A549 (cell line): Measurements from ENCODE around the gene PCSK7. TPM values are rescaled to one million over a fixed set of nuclear protein-coding genes. Genes with fewer than 3 reads are reported as not detected.

Experiments
- ATAC-seq, 2 experiments: fragments of 200-7000 bp in 1 of 2; fragments of >200 bp in 1 of 2; cut with Nextera tagmentation in 1 of 2; cut with Tn5 transposase in 1 of 2; 3 replicates each; pipeline versions ENCODE4 v1.8.0 to v1.9.1; 2018 to 2020; ENCODE audit warnings: mild to moderate bottlenecking in 1 of 2, moderate library complexity in 1 of 2
- CTCF ChIA-PET: fragments of 300-600 bp; sonication (Branson Sonifier 250); formaldehyde crosslinking; extraction: SDS; loops from one replicate; lab custom pipeline; 2021; ENCODE audit warnings: antibody characterized with exemption, inconsistent platforms; lab: Yijun Ruan, JAX
- POLR2A ChIA-PET: fragments of 350-600 bp; formaldehyde crosslinking; extraction: SDS; loops from one replicate; lab custom pipeline; 2021; ENCODE audit warnings: antibody characterized with exemption, inconsistent platforms; lab: Yijun Ruan, JAX
- DNase-seq, 2 experiments: peaks; one replicate each; pipeline versions ENCODE4 v3.0.0 to v3.0.0-alpha.2; 2011 to 2016; ENCODE audit warnings: low read depth in 1 of 2, low spot score in 1 of 2
- FAIRE-seq: peaks from 2 replicates; lab custom pipeline; 2011; peaks lifted over from hg19 to GRCh38; lab: Jason Lieb, UNC
- H3K27ac ChIP-seq, 2 experiments: fragments of >200 bp; sonication (Bioruptor Twin); formaldehyde crosslinking; 3 replicates each; pipeline ENCODE4 v1.5.1; 2016 to 2017
- H3K4me1 ChIP-seq: fragments of >200 bp; sonication (Bioruptor Twin); formaldehyde crosslinking; 3 replicates; pipeline ENCODE4 v1.6.1; 2016
- H3K4me2 ChIP-seq: fragments of >200 bp; sonication (Bioruptor Twin); formaldehyde crosslinking; 3 replicates; pipeline ENCODE4 v1.6.1; 2016
- H3K4me3 ChIP-seq: fragments of >200 bp; sonication (Bioruptor Twin); formaldehyde crosslinking; 3 replicates; pipeline ENCODE4 v1.5.1; 2016
- H3K9me3 ChIP-seq: fragments of >200 bp; sonication (Bioruptor Twin); formaldehyde crosslinking; 3 replicates; pipeline ENCODE4 v1.6.1; 2016
- BCL3 ChIP-seq: fragments of >200 bp; sonication (Bioruptor Twin); formaldehyde crosslinking; IDR thresholded peaks from 3 replicates; pipeline ENCODE4 v1.6.1; 2016
- CBX2 ChIP-seq: fragments of 200-600 bp; sonication (generic); IDR thresholded peaks from 2 replicates; pipeline ENCODE4 v1.6.1; 2016; ENCODE audit warnings: low read depth, mild to moderate bottlenecking, borderline replicate concordance
- CBX8 ChIP-seq: fragments of 200-600 bp; sonication (generic); IDR thresholded peaks from 2 replicates; pipeline ENCODE4 v1.6.1; 2016
- CHD2 ChIP-seq: fragments of 150-350 bp; IDR thresholded peaks from 2 replicates; pipeline ENCODE4 v1.6.1; 2014; ENCODE audit warnings: low read length; ENCODE audit not compliant: partially characterized antibody
- CHD4 ChIP-seq: fragments of 200-600 bp; sonication (generic); IDR thresholded peaks from 2 replicates; pipeline ENCODE4 v1.6.1; 2016; ENCODE audit warnings: antibody characterized with exemption, mild to moderate bottlenecking, borderline replicate concordance
- CTCF ChIP-seq: fragments of >200 bp; sonication (Bioruptor Twin); formaldehyde crosslinking; IDR thresholded peaks from 3 replicates; pipeline ENCODE4 v1.5.1; 2016
- EHF ChIP-seq: fragments of 250-450 bp; sonication (Bioruptor Pico); IDR thresholded peaks from 2 replicates; pipeline ENCODE4 v1.5.0; 2020; ENCODE audit warnings: mild to moderate bottlenecking
- FOXS1 ChIP-seq: fragments of 250-450 bp; sonication (Bioruptor Pico); IDR thresholded peaks from 2 replicates; pipeline ENCODE4 v1.5.0; 2020; ENCODE audit warnings: mild to moderate bottlenecking, moderate library complexity
- GATA3 ChIP-seq: IDR thresholded peaks from 2 replicates; pipeline ENCODE4 v1.6.1; 2012; ENCODE audit warnings: borderline replicate concordance
- HOXA7 ChIP-seq: fragments of 250-450 bp; sonication (Bioruptor Pico); IDR thresholded peaks from 2 replicates; pipeline ENCODE4 v1.5.0; 2020; ENCODE audit warnings: mild to moderate bottlenecking, moderate library complexity
- HOXB13 ChIP-seq: fragments of 250-450 bp; sonication (Bioruptor Pico); IDR thresholded peaks from 2 replicates; pipeline ENCODE4 v1.5.0; 2020; ENCODE audit warnings: low read depth, mild to moderate bottlenecking, moderate library complexity
- JUN ChIP-seq, 2 experiments: fragments of >200 bp; sonication (Bioruptor Twin); formaldehyde crosslinking; IDR thresholded peaks; 2 replicates in 1 of 2; 3 replicates in 1 of 2; pipeline ENCODE4 v1.6.1; 2016 to 2017
- JUNB ChIP-seq: fragments of >200 bp; sonication (Bioruptor Twin); formaldehyde crosslinking; IDR thresholded peaks from 2 replicates; pipeline ENCODE4 v1.6.1; 2016
- KDM1A ChIP-seq: fragments of 200-600 bp; sonication (generic); IDR thresholded peaks from 2 replicates; pipeline ENCODE4 v1.6.1; 2016; ENCODE audit warnings: low read depth, mild to moderate bottlenecking
- MAFK ChIP-seq: fragments of 450-650 bp; IDR thresholded peaks from 2 replicates; pipeline ENCODE4 v1.6.1; 2014; ENCODE audit not compliant: partially characterized antibody
- MAX ChIP-seq: IDR thresholded peaks from 2 replicates; pipeline ENCODE4 v1.6.1; 2012
- MAZ ChIP-seq: fragments of 150-350 bp; IDR thresholded peaks from 2 replicates; pipeline ENCODE4 v1.6.1; 2014; ENCODE audit warnings: antibody characterized with exemption, low read depth, low read length, borderline replicate concordance
- NPAS2 ChIP-seq: fragments of 250-450 bp; sonication (Bioruptor Pico); IDR thresholded peaks from 2 replicates; pipeline ENCODE4 v1.8.0; 2022; ENCODE audit warnings: mild to moderate bottlenecking, moderate library complexity, borderline replicate concordance
- PBX3 ChIP-seq: IDR thresholded peaks from 2 replicates; pipeline ENCODE4 v1.6.1; 2012
- PHF8 ChIP-seq: fragments of 200-600 bp; sonication (generic); IDR thresholded peaks from 2 replicates; pipeline ENCODE4 v1.6.1; 2016; ENCODE audit warnings: low read depth, mild to moderate bottlenecking, antibody characterized with exemption, moderate library complexity, borderline replicate concordance
- POLR2AphosphoS2 ChIP-seq: conservative IDR thresholded peaks from 2 replicates; pipeline ENCODE4 v1.6.1; 2012; ENCODE audit warnings: low read length, improper control_type of control experiment, inconsistent platforms
- RFX5 ChIP-seq: fragments of 450-650 bp; IDR thresholded peaks from 2 replicates; pipeline ENCODE4 v1.7.1; 2014; ENCODE audit warnings: antibody characterized with exemption, mild to moderate bottlenecking, moderate library complexity
- RNF2 ChIP-seq: fragments of 200-600 bp; sonication (generic); IDR thresholded peaks from 2 replicates; pipeline ENCODE4 v1.6.1; 2016; ENCODE audit warnings: low read depth, mild to moderate bottlenecking, antibody characterized with exemption, moderate library complexity, borderline replicate concordance
- SMC3 ChIP-seq: fragments of >200 bp; sonication (Bioruptor Twin); formaldehyde crosslinking; IDR thresholded peaks from 3 replicates; pipeline ENCODE4 v1.6.1; 2018; ENCODE audit warnings: inconsistent platforms
- SREBF2 ChIP-seq: fragments of 450-650 bp; IDR thresholded peaks from 2 replicates; pipeline ENCODE4 v1.6.1; 2014; ENCODE audit warnings: mild to moderate bottlenecking, moderate library complexity
- TP53 ChIP-seq: fragments of 250-450 bp; sonication (Bioruptor Pico); IDR thresholded peaks from 2 replicates; pipeline ENCODE4 v1.5.0; 2021; ENCODE audit warnings: mild to moderate bottlenecking, moderate library complexity
- ZFP36 ChIP-seq: fragments of 450-650 bp; IDR thresholded peaks from 2 replicates; pipeline ENCODE4 v1.6.1; 2014; ENCODE audit warnings: borderline replicate concordance; ENCODE audit not compliant: partially characterized antibody
- ZSCAN20 ChIP-seq: fragments of 250-450 bp; sonication (Bioruptor Pico); IDR thresholded peaks from 2 replicates; pipeline ENCODE4 v1.8.0; 2022; ENCODE audit warnings: mild to moderate bottlenecking, moderate library complexity
- WGBS: methylation state at CpG from one replicate; pipeline ENCODE4 v1.1.6; 2017; ENCODE audit errors: missing lambda C conversion rate; 5-methylcytosine and 5-hydroxymethylcytosine counted together
- polyA plus RNA-seq, 4 experiments: library from polyadenylated mRNA; depleted of rRNA in 3 of 4; stranded (reverse); fragments of >200 nt; fragmentation: RNase III in 1 of 4; extraction: RNeasy Plus Mini Kit Qiagen cat#74134 plus additional on column Dnase treatment in 1 of 4; gene quantifications; 2 replicates in 3 of 4; 3 replicates in 1 of 4; pipeline ENCODE4 v1.2.3, GENCODE V29; 2011 to 2017
- TF ChIP-seq, protein P1 (sequence below): fragments of >200 bp; sonication (Bioruptor Twin); formaldehyde crosslinking; IDR thresholded peaks from 2 replicates; pipeline ENCODE4 v1.6.1; 2016

The PCSK7 gene
- polyA plus RNA-seq, 2 of the 4 experiments (the other 2 are of a cell fraction), result 9.8 to 17.8 TPM

DNA sequence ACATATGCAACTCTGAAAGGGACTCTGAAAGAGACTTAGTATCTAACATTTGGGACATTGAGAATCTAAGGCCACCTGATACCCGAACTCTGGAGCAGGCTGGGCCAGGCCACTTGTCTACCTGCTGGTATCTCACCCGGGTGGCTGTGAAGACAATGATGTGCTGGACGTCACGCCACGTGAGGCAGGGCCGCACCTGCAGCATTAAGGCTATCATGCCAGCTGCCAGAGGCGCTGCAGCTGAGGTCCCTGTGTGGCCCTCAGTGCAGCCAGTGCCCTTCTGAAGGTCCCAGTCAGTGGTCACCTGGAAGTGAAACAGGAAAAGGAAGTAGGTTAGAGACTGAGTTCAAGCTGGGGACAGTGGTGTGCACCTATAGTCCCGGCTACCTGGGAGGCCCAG, 12.4 kb downstream of the PCSK7 start:
- TF ChIP-seq RFX5 (no peak), PHF8 (no peak), EHF (no peak), POLR2AphosphoS2 (no peak), ZFP36 (no peak), CTCF (no peak), FOXS1 (CRISPR knock-in tag) (no peak), HOXB13 (CRISPR knock-in tag) (no peak), ZSCAN20 (no peak), CBX8 (no peak), BCL3 (no peak), KDM1A (no peak), SMC3 (no peak), MAZ (no peak), SREBF2 (no peak), CHD4 (no peak), CBX2 (no peak)
- Histone ChIP-seq H3K4me1 (0 out of 3 replicates have a peak, but pooled peaks cover 4% of the 10 kb centered on the region), H3K4me3 (no peak overlapping the region), H3K4me2 (no peak overlapping the region), H3K9me3 (no peaks in the 10 kb centered on the region), H3K27ac (no peak overlapping the region)
- no peak for DNase-seq
- no peak for FAIRE-seq
- 61% methylated on average over 2 of the region's 8 CpGs for WGBS
- POLR2A ChIA-PET, result interaction anchor here (0.7 kb wide), 1 partner anchor 30 kb away, joined by 3 read pairs; no protein-coding TSS in a partner anchor
- CTCF ChIA-PET, result interaction anchor here (0.8 to 2.0 kb wide), 4 partner anchors 9 to 38 kb away, joined by 3 to 8 read pairs (median 3); partner anchors contain the start of gene PCSK7
- no peak for ATAC-seq

DNA sequence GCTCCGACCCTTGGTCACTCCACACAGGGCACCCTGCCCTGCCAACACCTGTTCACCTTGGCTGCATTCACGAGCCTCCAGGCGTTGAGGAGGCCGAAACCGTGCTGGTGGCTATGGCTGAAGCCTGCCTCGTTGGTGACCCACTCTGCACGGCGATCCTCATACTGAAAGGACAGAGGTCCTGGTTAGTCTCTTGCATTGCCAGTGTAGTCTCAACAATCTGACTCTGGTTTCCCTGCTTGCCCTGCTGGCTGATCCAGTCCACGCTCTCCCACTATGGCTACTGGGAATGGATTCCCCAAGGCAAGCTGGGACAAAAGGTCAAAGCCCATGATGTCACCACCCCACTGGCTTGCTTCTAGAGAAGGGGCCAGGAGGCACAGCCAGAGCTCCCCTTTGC, 12.9 kb downstream of the PCSK7 start:
- no peak overlapping the region for H3K4me3 ChIP-seq
- H3K9me3 ChIP-seq, result no peaks in the 10 kb centered on the region
- H3K4me2 ChIP-seq, result no peak overlapping the region
- ChIA-PET CTCF (interaction anchor here (1.0 to 2.7 kb wide), 4 partner anchors 8 to 15 kb away, joined by 3 to 18 read pairs (median 6); partner anchors contain the start of gene PCSK7), POLR2A (no interaction called here)
- H3K4me1 ChIP-seq, result 0 out of 3 replicates have a peak, but pooled peaks cover 4% of the 10 kb centered on the region
- H3K27ac ChIP-seq, result no peak overlapping the region
- DNase-seq, result no peak
- 95% methylated on average over 8 of the region's 9 CpGs for WGBS
- no peak for ATAC-seq
- FAIRE-seq, result no peak
- no peak for TF ChIP-seq CHD2
- no peak for TF ChIP-seq HOXA7 (CRISPR knock-in tag)
- TF ChIP-seq PBX3, result no peak
- TF ChIP-seq, protein P1, sequence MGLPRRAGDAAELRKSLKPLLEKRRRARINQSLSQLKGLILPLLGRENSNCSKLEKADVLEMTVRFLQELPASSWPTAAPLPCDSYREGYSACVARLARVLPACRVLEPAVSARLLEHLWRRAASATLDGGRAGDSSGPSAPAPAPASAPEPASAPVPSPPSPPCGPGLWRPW, result no peak
- no peak for TF ChIP-seq MAFK
- no peak for TF ChIP-seq TP53 (CRISPR knock-in tag)
- TF ChIP-seq NPAS2 (CRISPR knock-in tag), result no peak
- TF ChIP-seq MAX, result no peak
- TF ChIP-seq HOXB13 (CRISPR knock-in tag), result no peak
- TF ChIP-seq BCL3, result no peak
- no peak for TF ChIP-seq JUNB
- no peak for TF ChIP-seq GATA3
- no peak for TF ChIP-seq ZSCAN20
- no peak for TF ChIP-seq JUN (IDR thresholded peaks at IDR 0.05)
- no peak for TF ChIP-seq RFX5
- TF ChIP-seq CHD4, result no peak
- TF ChIP-seq RNF2, result no peak
- TF ChIP-seq EHF, result no peak
